Measurements from ENCODE around the gene NRN1L.

GRCh38 chr16:67901734-67902133 is 17.0 kb downstream of the NRN1L start:
- TF ChIP-seq CTCF (IDR thresholded peaks at IDR 0.05): no peak
- no peak for TF ChIP-seq POLR2A (IDR thresholded peaks at IDR 0.05)

Data from esophagus squamous epithelium (tissue), 4 donors.